Stimulated activated CD4-positive, alpha-beta T cell treated with anti-CD3 and anti-CD28 coated beads, Interleukin-1b, Interleukin-23, amount 100 ng/mL, for 1 hour (primary cell): ENCODE measurements around the gene NFIX.

Experiments used
- DNase-seq, 2 donors: peaks; one replicate each; pipeline ENCODE4 v3.0.0-alpha.2; 2020; ENCODE audit warnings: low read depth in 2 of 2

NFIX gene

DNA sequence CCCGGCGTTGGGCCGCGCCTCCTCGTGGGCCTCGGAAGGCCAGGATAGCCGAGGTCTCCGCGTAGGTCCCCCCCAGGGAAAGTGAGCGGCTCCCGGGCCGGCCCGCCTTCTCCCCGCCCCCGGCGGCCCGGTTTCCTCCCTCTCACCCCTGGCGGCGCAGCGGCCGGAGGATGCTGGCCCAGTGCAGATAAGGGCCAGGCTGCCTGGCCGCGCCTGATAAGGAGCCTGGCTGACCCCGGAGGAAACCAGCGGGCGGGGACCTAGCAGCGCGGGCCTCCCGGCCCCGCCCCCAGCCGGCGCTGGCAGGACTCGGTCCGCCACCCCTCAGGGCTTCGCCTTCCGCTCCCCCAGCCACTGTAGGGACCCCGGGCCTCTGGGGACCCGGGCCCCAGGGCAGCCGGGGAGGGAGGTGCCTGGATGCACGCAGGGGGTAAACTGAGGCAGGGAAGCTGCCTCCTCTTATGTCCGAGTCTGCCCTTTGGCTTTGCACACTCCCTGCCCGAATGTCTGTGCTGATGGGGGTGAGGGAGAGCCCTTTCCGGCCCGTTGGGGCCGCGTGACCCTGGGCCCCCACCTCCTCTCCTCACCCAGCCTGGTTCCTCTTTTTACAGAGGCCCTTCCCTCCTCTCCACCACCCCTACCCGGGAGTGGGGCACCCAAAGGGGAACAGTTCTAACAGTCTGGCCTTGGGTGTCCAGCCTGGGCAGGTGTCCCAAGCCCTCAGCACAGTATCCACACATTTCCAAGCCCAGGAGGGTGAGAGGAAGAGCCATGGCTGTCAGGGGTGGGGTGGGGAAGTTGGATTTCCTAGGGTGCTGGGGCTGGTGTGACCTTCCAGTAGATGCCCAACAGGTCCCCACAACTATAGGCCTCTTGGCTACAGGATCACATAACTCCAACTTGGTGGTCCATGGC, 107.6 kb downstream of the NFIX start, which contains the start of gene LYL1:
Gene LYL1 (minus strand): TSS at position 193 of the 915 bp plus-strand sequence. CDS start 1,687 bp downstream, outside the sequence.
- DNase-seq: no peak

DNA sequence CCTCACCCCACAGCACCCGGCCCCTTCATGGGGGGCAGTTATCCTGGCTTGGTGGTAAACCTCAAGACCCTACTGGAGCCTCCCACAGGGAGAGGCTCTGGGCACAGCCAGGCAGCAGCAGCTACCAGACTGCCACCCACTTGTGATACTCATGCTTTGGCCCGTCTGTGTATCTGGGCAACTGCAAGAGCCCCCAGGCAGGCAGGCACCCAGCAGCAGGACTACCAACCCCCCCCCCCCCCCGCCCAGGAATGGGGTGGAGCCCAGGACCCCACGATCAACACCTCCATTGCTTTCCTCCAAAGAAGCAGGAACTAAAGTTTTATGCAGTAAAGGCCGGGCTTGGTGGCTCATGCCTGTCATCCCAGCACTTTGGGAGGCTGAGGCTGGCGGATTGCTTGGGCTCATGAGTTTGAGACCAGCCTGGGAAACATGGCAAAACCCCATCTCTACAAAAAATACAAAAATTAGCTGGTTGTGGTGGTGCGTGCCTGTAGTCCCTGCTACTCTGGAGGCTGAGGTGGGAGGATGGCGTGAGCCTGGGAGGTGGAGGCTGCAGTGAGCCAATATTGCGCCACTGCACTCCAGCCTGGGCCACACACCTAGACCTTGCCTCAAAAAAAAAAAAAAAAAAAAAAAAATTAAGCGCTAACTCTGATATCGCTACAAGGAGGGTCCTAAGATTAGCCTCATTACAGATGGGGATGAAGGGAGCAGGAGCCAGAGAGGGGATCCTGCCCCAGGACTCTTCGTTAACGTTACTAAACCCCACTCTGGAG, 108.5 kb downstream of the NFIX start:
- no peak for DNase-seq

DNA sequence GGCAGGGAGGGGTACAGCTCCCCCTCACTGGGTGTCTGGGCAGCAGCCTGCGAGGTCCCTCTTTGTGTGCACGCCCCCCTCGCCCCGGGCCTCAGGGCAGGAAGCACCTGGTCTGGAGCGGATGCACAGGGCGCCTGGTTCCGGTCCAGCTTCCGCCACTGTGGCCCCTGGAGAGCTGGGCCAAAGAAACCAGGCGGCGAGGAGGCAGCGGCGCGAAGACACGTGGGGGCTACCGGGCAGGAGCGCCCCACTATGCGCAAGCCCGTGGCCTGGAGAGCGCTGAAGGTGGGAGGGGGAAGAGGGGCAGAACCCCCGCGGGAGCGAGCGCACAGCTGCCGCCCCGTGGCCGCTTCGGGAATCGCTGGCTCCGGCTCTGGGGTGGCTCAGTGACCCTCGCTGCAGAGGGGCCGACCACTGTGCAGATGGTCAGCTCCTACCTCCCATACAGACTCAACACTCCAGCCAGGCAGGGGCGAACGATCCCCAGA, 109.1 kb downstream of the NFIX start:
- no peak for DNase-seq

DNA sequence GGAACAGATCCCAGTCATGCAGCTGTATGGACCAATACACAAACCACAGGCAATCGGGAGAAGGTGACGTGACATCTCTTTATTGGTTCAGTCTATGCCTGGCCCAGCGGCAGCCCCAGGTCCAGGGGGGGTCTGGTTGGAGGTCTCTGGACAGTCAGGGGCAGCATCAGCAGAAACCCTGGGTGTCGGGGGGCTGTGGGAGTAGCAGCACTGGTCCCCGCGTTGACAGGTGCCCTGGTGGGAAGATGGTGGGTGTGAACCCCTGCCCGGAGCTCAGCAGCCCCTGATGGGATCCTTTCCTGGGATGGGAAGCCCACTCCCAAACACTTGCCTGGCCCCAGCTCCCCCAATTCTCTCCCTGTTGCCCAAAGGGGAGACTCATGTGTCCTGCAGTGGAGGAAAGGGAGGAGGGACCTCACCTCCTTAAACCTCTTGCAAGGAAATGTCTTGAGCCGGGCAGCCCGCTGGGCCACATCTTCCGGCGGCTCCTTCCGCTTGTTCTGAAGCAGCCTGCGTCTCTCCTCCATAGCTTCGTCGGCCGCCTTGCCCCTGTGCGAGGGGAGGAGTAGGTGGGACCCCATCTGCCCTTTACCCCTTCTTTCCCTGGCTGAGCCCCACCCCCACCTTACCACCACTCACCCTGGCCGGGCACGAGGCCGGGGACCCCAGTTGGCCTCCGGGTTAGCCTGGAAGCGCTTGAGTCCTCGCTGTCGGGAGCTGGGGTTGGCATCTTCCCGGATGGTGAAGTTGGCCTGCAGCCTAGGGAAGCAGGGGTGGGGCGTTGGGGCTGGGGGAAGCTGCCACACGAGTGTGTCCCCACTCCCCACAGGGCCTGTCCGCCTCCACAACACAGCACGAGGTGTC, 109.8 kb downstream of the NFIX start:
- no peak for DNase-seq

GRCh38 chr19:13109361-13110098, 114.3 kb downstream of the NFIX start:
- DNase-seq: no peak

DNA sequence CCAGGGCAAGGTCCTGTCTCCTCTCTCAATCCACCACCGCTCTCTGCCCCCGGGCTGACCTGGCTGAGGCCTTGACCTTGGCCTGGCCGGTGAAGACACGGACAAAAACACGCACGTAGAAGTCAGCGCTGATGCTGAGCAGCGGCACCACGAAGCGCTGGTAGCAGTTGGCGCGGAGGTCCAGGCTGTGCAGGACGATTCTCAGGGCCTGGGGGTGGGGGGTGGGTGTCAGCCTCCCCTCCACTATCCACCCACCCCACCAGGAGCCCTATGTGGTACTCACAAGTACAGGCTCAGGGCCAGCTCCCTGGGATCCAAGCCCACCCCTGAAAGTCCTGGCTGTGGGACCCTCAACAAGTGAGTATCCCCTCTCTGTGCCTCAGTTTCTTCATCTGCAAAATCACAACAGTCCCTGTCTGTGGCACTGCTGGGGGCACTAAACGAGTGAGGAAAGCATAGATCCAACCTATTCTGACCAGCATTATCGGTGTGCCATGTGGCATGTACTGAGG, 114.9 kb downstream of the NFIX start:
- no peak for DNase-seq

DNA sequence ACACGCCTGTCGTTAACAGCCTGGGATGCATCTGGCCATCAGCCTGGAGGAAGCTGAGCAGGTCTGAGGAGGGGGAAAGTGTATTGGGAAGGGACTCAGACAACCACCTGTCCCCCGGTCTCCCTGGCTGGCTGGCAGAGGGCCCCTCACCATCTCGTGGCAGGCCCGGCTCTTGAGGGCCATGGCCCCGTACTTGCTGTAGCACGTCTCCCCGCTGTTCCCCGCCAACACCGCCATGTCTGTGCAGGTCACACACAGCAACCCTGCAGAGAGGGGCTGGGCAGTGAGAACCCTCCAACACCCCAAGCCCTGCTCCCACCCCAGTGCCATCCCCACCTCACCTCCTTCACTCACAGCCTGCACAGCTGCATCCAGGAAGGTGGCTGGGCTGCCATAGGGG, 117.3 kb downstream of the NFIX start:
- DNase-seq: no peak

DNA sequence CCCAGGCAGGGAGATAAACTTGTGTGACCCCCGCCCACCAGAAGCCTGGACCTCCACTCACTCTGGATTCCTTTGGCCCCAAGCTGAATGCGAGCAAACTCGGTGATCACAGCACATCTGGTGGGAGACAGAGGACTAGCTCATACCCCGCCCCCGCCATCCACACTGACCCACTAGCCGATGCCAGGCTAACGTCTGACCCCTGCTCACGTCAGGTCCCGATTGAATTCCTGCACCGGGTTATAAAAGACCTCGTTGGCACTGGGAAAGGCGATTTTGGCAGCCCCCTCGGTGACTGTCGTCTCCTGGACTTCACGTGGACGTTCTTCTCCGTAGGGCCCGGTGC, 120.6 kb downstream of the NFIX start:
- DNase-seq: no peak

- peak; percentile 60 to 83 for DNase-seq
Measured at GRCh38 chr19:13116282-13117175, 121.3 kb downstream of the NFIX start, which contains the start of gene TRMT1. Gene TRMT1, minus strand, starts transcription at chr19:13116740. Its CDS starts 341 bp downstream, at chr19:13116399.

DNA sequence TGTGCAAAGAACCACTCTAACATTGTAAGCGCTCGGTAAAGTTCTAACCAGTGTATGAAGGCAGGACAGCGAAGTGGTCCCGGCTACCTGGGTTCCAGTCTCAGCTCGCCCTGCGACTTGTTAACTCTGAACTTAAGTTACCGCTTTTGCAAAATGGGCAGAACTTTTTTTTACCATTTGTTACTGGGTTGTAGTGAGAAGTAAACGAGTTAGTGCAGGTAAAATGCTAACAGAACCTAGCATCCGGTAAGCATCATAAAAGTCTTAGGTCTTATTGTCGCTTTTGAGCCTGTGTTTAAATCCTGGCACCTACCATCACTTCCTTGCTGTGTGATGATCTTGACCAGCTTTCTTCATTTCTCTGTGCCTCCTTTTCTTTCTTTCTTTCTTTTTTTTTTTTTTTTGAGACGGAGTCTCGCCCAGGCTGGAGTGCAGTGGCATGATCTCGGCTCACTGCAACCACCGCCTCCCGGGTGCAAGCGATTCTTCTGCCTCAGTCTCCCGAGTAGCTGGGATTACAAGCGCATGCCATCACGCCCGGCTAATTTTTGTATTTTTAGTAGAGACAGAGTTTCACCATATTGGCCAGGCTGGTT, 122.0 kb downstream of the NFIX start:
- no peak for DNase-seq

DNA sequence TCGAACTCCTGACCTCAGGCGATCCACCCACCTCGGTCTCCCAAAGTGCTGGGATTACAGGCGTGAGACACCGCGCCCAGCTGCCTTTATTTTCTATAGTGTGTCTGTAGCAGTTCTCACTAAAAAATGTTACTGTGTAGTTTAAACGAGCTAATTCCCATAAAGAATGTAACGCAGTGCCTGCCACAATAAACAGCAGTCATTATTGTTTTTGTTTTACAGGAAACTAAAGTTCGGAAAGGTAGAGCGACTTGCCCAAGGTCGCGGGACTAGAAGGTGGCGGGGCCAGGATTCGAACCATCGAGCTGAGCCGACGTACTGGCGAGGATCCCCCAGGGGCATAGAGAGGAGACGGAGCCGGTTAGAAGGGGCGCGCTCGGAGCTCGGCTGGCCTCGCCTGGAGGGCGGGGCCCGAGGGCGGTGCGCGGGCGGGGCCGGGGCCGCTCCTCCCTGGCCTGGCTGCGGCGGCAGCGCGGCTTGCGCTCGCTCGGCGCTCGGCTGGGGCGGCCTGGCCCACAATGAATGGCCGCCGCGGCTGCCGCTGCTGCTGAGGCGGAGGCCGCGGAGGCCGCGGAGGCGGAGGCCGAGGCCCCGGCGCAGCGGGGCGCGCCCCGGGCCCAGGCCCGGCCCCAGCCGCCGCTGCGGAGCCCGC, 122.6 kb downstream of the NFIX start, which contains the start of gene NACC1:
Gene NACC1 (plus strand): TSS at position 493 of the 652 bp plus-strand sequence. CDS start 16,944 bp downstream, outside the sequence.
- peak; percentile 67 to 84 for DNase-seq

GRCh38 chr19:13118424-13119193, 123.3 kb downstream of the NFIX start:
- no peak for DNase-seq

- DNase-seq: no peak
Measured at GRCh38 chr19:13119627-13120026, 124.4 kb downstream of the NFIX start.

DNA sequence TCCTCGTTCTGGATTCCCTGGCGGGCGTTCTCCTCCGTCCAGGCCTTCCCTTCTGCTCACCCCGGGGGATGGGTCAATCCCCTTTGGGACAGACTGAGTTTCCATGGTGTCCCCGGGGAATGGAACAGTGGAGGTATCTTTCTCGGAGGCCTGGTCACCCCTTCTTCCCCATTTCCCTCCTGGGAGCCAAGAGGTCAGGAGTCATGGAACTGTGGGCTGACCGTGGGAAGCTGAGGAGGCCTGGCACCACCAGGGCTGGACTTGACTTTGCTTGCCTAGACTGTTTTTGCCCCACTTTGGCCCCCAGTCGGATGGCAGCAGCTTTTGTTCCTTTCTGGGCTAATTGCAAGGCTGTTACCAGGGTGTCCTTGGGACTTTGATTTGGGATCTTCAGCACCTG, 124.8 kb downstream of the NFIX start:
- no peak for DNase-seq

- no peak for DNase-seq
Measured at GRCh38 chr19:13120817-13121216, 125.5 kb downstream of the NFIX start.

DNA sequence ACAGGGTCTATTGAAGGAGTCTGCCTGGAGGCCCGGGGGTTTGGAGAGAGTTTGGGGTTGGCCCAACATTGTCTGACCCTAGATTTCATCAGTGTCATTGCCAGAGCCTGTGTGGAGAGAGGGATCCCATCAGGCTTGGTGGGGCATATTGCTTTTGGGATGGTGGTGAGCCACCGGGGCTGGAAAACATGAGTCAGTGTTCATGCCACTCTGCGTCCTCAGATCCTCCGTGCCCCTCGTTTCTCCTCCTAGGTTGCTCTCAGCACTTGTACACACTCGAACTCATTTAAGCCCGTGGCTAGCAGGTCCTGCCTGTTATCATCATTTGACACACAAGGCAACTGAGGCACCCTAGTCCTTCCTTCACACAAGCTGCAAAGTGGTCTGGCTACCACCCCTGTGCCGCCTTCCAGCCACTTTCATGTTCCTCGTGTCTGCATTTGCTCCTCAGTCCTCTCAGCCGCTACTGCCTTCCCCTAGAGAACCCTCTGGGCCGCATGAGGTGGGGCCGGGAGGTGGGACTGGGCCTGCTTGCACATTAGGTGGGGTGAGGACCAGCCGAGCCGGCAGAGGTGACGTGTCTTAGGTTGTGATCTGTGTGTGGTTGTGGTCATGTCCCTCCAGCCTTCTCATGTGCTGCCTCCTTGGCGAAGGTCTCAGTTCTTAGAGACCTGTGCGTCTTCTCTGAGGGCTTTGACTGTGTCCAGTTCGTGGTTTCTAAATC, 126.4 kb downstream of the NFIX start:
- no peak for DNase-seq

DNA sequence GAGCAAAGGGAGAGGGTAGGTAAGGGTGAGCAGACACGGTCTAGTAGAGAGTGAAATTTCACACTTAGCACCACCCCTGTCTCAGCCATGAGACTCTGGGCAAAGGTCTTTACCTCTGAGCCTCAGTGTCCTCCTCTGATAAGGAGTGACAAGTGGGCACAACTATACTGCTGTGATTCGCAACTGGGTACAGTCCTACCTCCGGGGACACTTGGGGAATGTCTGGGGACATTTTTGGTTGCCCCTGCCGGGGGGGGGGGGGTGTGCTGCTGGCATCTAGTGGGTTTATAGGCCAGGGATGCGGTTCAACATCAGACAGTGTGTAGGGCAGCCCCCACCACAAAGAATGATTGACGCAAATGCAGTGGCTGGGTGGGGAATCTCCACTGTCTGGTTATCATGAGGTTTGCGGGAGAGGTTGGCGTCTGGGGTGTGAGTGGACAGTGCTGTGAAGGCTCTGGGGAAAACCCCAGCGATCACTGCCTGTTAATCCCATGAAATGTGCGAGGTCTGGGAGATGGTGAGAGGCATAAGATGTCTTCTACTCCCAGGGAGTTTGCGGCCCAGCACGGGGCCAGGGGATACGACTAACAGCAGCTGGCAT, 127.1 kb downstream of the NFIX start:
- no peak for DNase-seq
